Muscle of leg (tissue), 11 donors: ENCODE results near the gene CCM2. TPM values are rescaled to one million over a fixed set of nuclear protein-coding genes. Genes with fewer than 3 reads are reported as not detected.

ENCODE experiments used
- DNase-seq: peaks from one replicate; pipeline ENCODE4 v3.0.0; 2013
- H3K27ac ChIP-seq: one replicate; pipeline ENCODE4 v1.5.1; 2013; ENCODE audit warnings: mild to moderate bottlenecking, low read length, control low read depth
- H3K27me3 ChIP-seq: one replicate; pipeline ENCODE4 v1.6.1; 2013; ENCODE audit warnings: low read length; ENCODE audit not compliant: control insufficient read depth, insufficient read depth
- H3K36me3 ChIP-seq: one replicate; pipeline ENCODE4 v1.6.1; 2013; ENCODE audit warnings: low read length; ENCODE audit not compliant: control insufficient read depth, insufficient read depth
- H3K4me1 ChIP-seq: one replicate; pipeline ENCODE4 v1.6.1; 2013; ENCODE audit warnings: low read length; ENCODE audit not compliant: control insufficient read depth, insufficient read depth
- H3K4me3 ChIP-seq: one replicate; pipeline ENCODE4 v1.5.1; 2013; ENCODE audit warnings: low read length, control low read depth
- H3K9me3 ChIP-seq: replicated peaks from 2 replicates; pipeline ENCODE4 v1.6.1; 2013; ENCODE audit warnings: low read depth, low read length; ENCODE audit not compliant: control insufficient read depth
- WGBS: methylation state at CpG from one replicate; pipeline ENCODE4 v1.1.5; 2013; ENCODE audit warnings: missing lambda C conversion rate; ENCODE audit not compliant: insufficient coverage; 5-methylcytosine and 5-hydroxymethylcytosine counted together
- polyA plus RNA-seq, 8 donors: library from polyadenylated mRNA; unstranded; fragments of 120-200 nt; gene quantifications; one replicate each; pipeline versions ENCODE4 v1.2.1 to v1.2.3, GENCODE V29; 2013; ENCODE audit warnings: inconsistent platforms in 1 of 8, low replicate concordance in 1 of 8; ENCODE audit not compliant: insufficient read length in 8 of 8, insufficient read depth in 1 of 8
- total RNA-seq: library from RNA; stranded (reverse); fragments of 120-200 nt; gene quantifications from one replicate; pipeline ENCODE4 v1.2.4, GENCODE V29; 2013

CCM2 gene
- total and polyA plus RNA-seq, 9 donors, result 36.1 to 47.2 (median 43.1) TPM

DNA sequence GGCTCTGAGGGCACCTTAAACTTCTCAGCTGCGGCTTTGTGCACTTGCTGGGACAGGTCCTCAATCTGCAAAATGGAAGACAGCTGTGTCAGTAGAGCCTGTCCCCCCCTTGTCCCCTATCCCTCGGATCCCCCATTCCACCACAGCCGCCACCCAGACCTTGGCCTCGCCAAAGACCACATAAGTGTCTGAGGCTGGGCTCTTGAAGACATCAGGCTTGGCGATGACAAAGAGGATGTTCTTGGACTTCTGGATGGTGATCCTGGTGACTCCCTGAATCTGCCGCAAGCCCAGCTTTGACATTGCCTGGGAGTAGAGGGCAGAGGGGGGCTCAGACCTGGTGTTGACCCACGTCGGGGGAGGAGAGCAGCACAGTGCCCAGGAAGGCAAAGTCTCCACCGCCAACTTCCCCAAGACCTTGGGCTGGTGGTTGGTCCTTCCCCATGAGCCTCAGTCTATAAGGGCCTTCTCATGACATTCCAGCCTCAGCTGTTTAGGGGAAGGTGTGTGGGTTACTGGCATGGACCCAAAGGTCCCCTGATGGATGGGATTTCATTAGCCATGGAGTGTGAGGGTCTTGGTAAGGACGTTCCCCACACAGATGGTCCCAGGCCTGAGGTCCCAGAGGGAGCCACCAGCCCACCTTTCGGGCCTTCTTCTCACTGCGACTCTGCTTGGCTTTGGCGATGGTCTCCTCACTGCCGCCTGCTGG, 81.1 kb downstream of the CCM2 start:
- no peak for DNase-seq
- H3K27ac ChIP-seq, result no peak overlapping the region
- no peak overlapping the region for H3K4me3 ChIP-seq
- H3K36me3 ChIP-seq, result peaks cover 19% of the 10 kb centered on the region
- 85% methylated on average over 5 of the region's 14 CpGs for WGBS
- H3K9me3 ChIP-seq, result no peaks in the 10 kb centered on the region
- H3K27me3 ChIP-seq, result no peaks in the 10 kb centered on the region
- H3K4me1 ChIP-seq, result no peaks in the 10 kb centered on the region

DNA sequence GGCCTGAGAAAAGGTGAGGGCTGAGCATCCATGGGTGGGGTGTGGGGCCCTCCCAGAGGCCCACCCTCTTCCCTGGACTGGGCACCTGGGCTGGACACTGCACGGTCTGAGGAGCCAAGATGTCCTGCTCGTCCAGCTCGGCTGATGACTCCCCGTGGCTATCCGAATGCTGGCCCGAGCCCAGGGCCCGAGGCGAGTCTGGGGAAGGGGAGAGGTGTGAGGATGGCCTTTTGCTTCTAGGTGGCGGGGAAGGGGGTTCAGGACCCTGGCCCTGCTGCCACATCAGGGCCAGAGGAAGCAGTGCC, 81.6 kb downstream of the CCM2 start:
- DNase-seq, result no peak
- 86% methylated on average over 8 of the region's 9 CpGs for WGBS
- peaks cover 14% of the 10 kb centered on the region for H3K36me3 ChIP-seq
- H3K27me3 ChIP-seq, result no peaks in the 10 kb centered on the region
- H3K4me3 ChIP-seq, result no peak overlapping the region
- H3K4me1 ChIP-seq, result no peaks in the 10 kb centered on the region
- no peaks in the 10 kb centered on the region for H3K9me3 ChIP-seq
- H3K27ac ChIP-seq, result no peak overlapping the region

- Histone ChIP-seq H3K27ac (no peak overlapping the region), H3K4me1 (no peaks in the 10 kb centered on the region), H3K4me3 (no peak overlapping the region), H3K27me3 (peaks cover 2% of the 10 kb centered on the region), H3K9me3 (no peaks in the 10 kb centered on the region), H3K36me3 (peaks cover 8% of the 10 kb centered on the region)
- DNase-seq, result no peak
- 72% methylated on average over 13 of the region's 18 CpGs for WGBS
Measured at GRCh38 chr7:45082031-45082830, 82.2 kb downstream of the CCM2 start.

DNA sequence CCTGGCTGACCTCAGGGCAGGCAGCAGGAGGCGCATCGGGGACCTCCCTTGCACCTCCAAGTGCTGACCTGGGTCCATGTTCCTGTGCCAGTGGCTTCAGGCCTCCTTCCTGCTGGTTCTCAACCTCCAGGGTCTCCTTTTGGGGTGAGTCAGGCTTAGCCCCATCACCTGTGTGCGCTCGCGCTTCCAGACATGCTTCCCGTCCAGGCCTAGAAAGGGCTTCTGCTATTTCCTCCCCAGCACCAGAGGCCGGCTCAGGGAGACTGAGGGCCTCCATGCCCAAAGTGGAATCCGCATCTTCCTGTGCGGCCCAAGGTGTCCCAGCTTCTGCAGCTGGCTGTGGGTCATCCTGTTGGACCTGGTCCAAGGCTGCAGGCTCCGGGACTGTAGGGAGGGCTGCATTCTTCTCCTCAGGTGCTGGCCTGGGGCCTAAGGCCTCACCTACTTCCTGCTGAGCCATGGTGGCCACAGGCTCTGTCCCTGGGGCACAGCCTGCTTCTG, 82.9 kb downstream of the CCM2 start:
- H3K27me3 ChIP-seq, result peaks cover 2% of the 10 kb centered on the region
- H3K9me3 ChIP-seq, result no peaks in the 10 kb centered on the region
- DNase-seq, result no peak
- no peak overlapping the region for H3K4me3 ChIP-seq
- WGBS, result 77% methylated on average over 10 of the region's 10 CpGs
- H3K4me1 ChIP-seq, result peaks cover 2% of the 10 kb centered on the region
- no peak overlapping the region for H3K27ac ChIP-seq
- peaks cover 4% of the 10 kb centered on the region for H3K36me3 ChIP-seq

DNA sequence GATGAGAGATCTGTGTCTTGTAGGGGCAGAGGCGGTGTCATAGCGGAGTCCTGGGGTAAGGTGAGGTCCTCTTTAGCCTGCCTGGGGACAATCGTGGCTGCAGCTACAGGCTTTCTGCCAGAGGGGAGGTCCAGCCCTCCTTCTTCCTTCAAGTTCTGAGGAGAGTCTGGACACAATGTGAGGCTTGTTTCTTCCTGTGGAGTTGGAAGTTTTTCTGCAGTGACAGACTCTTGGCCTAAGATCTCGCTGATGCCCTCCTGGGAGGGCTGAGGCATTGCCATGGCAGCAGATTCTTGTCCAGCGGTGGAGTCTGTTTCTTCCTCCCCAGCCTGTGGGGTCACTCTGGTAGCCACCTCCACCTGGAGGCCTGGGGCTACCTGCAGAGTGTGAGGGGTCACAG, 84.3 kb downstream of the CCM2 start:
- Histone ChIP-seq H3K27ac (no peak overlapping the region), H3K4me1 (peaks cover 13% of the 10 kb centered on the region), H3K36me3 (peaks cover 3% of the 10 kb centered on the region), H3K9me3 (no peaks in the 10 kb centered on the region), H3K27me3 (peaks cover 6% of the 10 kb centered on the region), H3K4me3 (no peak overlapping the region)
- 40% methylated on average over 1 of the region's 5 CpGs for WGBS
- no peak for DNase-seq

- peaks cover 12% of the 10 kb centered on the region for H3K27me3 ChIP-seq
- DNase-seq, result no peak
- peaks cover 16% of the 10 kb centered on the region for H3K4me1 ChIP-seq
- H3K9me3 ChIP-seq, result no peaks in the 10 kb centered on the region
- H3K4me3 ChIP-seq, result no peak overlapping the region
- peaks cover 3% of the 10 kb centered on the region for H3K36me3 ChIP-seq
- WGBS, result 66% methylated on average over 16 of the region's 24 CpGs
- no peak overlapping the region for H3K27ac ChIP-seq
Measured at GRCh38 chr7:45084901-45085618, 85.1 kb downstream of the CCM2 start.

GRCh38 chr7:45085619-45086200, 85.7 kb downstream of the CCM2 start:
- H3K4me3 ChIP-seq, result no peak overlapping the region
- H3K27me3 ChIP-seq, result peaks cover 12% of the 10 kb centered on the region
- no peak for DNase-seq
- WGBS, result 85% methylated on average over 23 of the region's 23 CpGs
- H3K9me3 ChIP-seq, result no peaks in the 10 kb centered on the region
- peaks cover 16% of the 10 kb centered on the region for H3K4me1 ChIP-seq
- peaks cover 3% of the 10 kb centered on the region for H3K36me3 ChIP-seq
- H3K27ac ChIP-seq, result no peak overlapping the region

DNA sequence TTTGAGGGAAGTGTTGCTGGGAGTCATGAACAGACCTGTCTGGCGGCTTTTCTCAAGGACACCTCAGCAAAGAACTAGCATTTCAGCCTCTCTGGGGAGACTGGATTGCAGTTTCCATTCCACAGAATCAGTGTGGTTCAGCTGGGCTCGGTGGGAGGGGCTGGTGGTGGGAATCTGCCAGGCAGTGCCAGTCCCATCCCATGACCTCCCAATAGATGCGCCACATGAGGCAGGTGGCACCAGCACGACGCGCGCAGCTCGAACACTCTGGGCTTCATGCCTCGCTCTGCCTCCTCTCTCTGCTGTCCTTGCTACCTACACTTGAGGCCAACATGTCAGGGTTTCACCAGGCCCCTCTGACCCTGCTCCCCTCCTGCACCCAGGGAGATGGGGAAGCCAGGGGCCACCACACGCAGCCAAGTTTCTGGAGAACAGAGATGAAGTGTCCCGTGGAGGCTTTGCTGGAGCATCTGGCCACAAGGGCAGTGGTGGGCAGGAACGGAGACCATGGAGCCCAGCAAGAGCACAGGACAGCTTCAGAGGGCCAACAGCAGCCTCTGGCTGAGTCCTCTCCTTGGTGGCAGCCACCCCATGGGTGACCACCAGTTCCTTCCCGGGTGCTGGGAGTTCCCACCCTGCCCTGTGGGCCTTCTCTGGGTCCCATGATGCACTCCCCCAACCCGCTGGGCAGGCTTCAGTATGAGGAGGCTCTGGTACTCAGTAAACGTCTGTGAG, 86.5 kb downstream of the CCM2 start:
- no peak for DNase-seq
- peaks cover 3% of the 10 kb centered on the region for H3K36me3 ChIP-seq
- 79% methylated on average over 5 of the region's 15 CpGs for WGBS
- H3K9me3 ChIP-seq, result no peaks in the 10 kb centered on the region
- no peak overlapping the region for H3K4me3 ChIP-seq
- peaks cover 12% of the 10 kb centered on the region for H3K27me3 ChIP-seq
- H3K4me1 ChIP-seq, result peaks cover 16% of the 10 kb centered on the region
- no peak overlapping the region for H3K27ac ChIP-seq

GRCh38 chr7:45087301-45088145, 87.5 kb downstream of the CCM2 start:
- DNase-seq, result no peak
- WGBS, result 87% methylated on average over 5 of the region's 6 CpGs
- Histone ChIP-seq H3K4me1 (peaks cover 16% of the 10 kb centered on the region), H3K36me3 (peaks cover 1% of the 10 kb centered on the region), H3K4me3 (no peak overlapping the region), H3K9me3 (no peaks in the 10 kb centered on the region), H3K27me3 (peaks cover 12% of the 10 kb centered on the region), H3K27ac (no peak overlapping the region)
